K562 (cell line): Measurements from ENCODE around the gene SMC4. TPM values are rescaled to one million over a fixed set of nuclear protein-coding genes. Genes with fewer than 3 reads are reported as not detected.

Experiments used
- ATAC-seq: fragments of 200-7000 bp; cut with Tn5 transposase; 3 replicates; pipeline ENCODE4 v1.9.1; 2020; ENCODE audit warnings: moderate library complexity
- Bru-seq: library from RNA; stranded (reverse); fragments of 400-500 nt; gene quantifications from one replicate; lab custom pipeline; 2021; lab: Mats Ljungman, UMichigan
- BruChase-seq, 2 experiments: library from RNA; stranded (reverse); fragments of 400-500 nt; gene quantifications; one replicate each; lab custom pipeline; 2021; lab: Mats Ljungman, UMichigan
- BruUV-seq: library from RNA; stranded (reverse); fragments of 400-500 nt; replicated peaks from 2 replicates; lab custom pipeline; 2021; lab: Mats Ljungman, UMichigan
- CTCF ChIA-PET: fragments of 300-600 bp; formaldehyde crosslinking; extraction: SDS; loops from one replicate; lab custom pipeline; 2021; ENCODE audit warnings: low intra/inter-chr PET ratio; lab: Yijun Ruan, JAX
- POLR2A ChIA-PET: fragments of 300-600, 350-650 bp; sonication (Branson Sonifier 250); formaldehyde crosslinking; extraction: SDS; loops from one replicate; lab custom pipeline; 2021; ENCODE audit warnings: antibody characterized with exemption, inconsistent platforms; lab: Yijun Ruan, JAX
- DNase-seq, 4 experiments: peaks; one replicate each; pipeline versions ENCODE4 v3.0.0 to v3.0.0-alpha.2; 2011 to 2018; ENCODE audit warnings: low spot score in 3 of 4, mixed read lengths in 3 of 4; ENCODE audit errors: extremely low read depth in 1 of 4
- FAIRE-seq: peaks from 2 replicates; lab custom pipeline; 2011; peaks lifted over from hg19 to GRCh38; lab: Jason Lieb, UNC
- H2AFZ ChIP-seq: 2 replicates; pipeline ENCODE4 v1.6.0; 2011; ENCODE audit warnings: low read depth, low read length, control low read depth, inconsistent platforms
- H3K27ac ChIP-seq: fragments of 200-600 bp; 3 replicates; pipeline ENCODE4 v1.8.0; 2011; ENCODE audit warnings: low read depth, mild to moderate bottlenecking, control low read depth, inconsistent platforms, low read length, moderate library complexity, mixed read lengths; ENCODE audit errors: extremely low read depth
- H3K27me3 ChIP-seq, 2 experiments: fragments of 300-600 bp in 1 of 2; 2 replicates in 1 of 2; 3 replicates in 1 of 2; pipeline versions ENCODE4 v1.6.0 to v1.8.0; 2011; ENCODE audit warnings: inconsistent platforms in 2 of 2, low read length in 2 of 2, mild to moderate bottlenecking in 1 of 2, mixed read lengths in 1 of 2, moderate library complexity in 1 of 2; ENCODE audit not compliant: control insufficient read depth in 2 of 2, insufficient read depth in 2 of 2
- H3K36me3 ChIP-seq: fragments of 300-600 bp; 3 replicates; pipeline ENCODE4 v1.8.0; 2011; ENCODE audit warnings: mild to moderate bottlenecking, low read length, inconsistent platforms; ENCODE audit not compliant: control insufficient read depth, insufficient read depth
- H3K4me1 ChIP-seq, 2 experiments: fragments of 200-600 bp in 1 of 2; replicated peaks in 1 of 2; 2 replicates in 1 of 2; 3 replicates in 1 of 2; pipeline versions ENCODE4 v1.5.1 to v1.8.0; 2011; ENCODE audit warnings: inconsistent platforms in 2 of 2, low read length in 2 of 2, mild to moderate bottlenecking in 1 of 2, mixed read lengths in 1 of 2, moderate library complexity in 1 of 2; ENCODE audit not compliant: control insufficient read depth in 2 of 2, insufficient read depth in 2 of 2
- H3K4me2 ChIP-seq: 2 replicates; pipeline ENCODE4 v1.6.1; 2011; ENCODE audit warnings: low read length, control low read depth, inconsistent platforms, mixed read lengths; ENCODE audit not compliant: insufficient read depth
- H3K4me3 ChIP-seq: fragments of 200-600 bp; sonication (generic), shearing (Covaris generic); 2 replicates; pipeline ENCODE4 v1.5.1; 2016; ENCODE audit warnings: control low read depth, inconsistent platforms
- H3K79me2 ChIP-seq: fragments of 200-600 bp; 3 replicates; pipeline ENCODE4 v1.8.0; 2011; ENCODE audit warnings: low read length, inconsistent platforms; ENCODE audit not compliant: control insufficient read depth, insufficient read depth
- H3K9ac ChIP-seq, 2 experiments: 2 replicates each; pipeline versions ENCODE4 v1.6.0 to v1.6.1; 2011; ENCODE audit warnings: low read depth in 2 of 2, low read length in 2 of 2, control low read depth in 1 of 2, inconsistent platforms in 1 of 2, mild to moderate bottlenecking in 1 of 2, mixed read lengths in 1 of 2; ENCODE audit not compliant: insufficient read depth in 1 of 2
- H3K9me1 ChIP-seq: one replicate; pipeline ENCODE4 v1.6.0; 2011; ENCODE audit warnings: inconsistent platforms, mild to moderate bottlenecking, low read length, moderate library complexity; ENCODE audit not compliant: control insufficient read depth, insufficient read depth
- H3K9me3 ChIP-seq: replicated peaks from 2 replicates; pipeline ENCODE4 v1.5.1; 2011; ENCODE audit warnings: low read depth, low read length, inconsistent platforms; ENCODE audit not compliant: control insufficient read depth, insufficient read depth
- H4K20me1 ChIP-seq: replicated peaks from 2 replicates; pipeline ENCODE4 v1.6.1; 2011; ENCODE audit warnings: low read length, inconsistent platforms, mixed read lengths; ENCODE audit not compliant: control insufficient read depth, insufficient read depth
- CBX2 ChIP-seq: fragments of 200-600 bp; sonication (generic); IDR thresholded peaks from one replicate; pipeline ENCODE4 v1.6.1; 2012; ENCODE audit warnings: mild to moderate bottlenecking, low read length, inconsistent platforms; ENCODE audit not compliant: insufficient read depth, poor library complexity, severe bottlenecking
- CBX5 ChIP-seq: IDR thresholded peaks from 2 replicates; pipeline ENCODE4 v1.6.1; 2014; ENCODE audit warnings: low read depth, borderline replicate concordance
- HDAC1 ChIP-seq, 2 experiments: fragments of 450-650 bp; IDR thresholded peaks; 2 replicates each; pipeline ENCODE4 v1.6.1; 2016 to 2017; ENCODE audit warnings: inconsistent platforms in 1 of 2, mild to moderate bottlenecking in 1 of 2, moderate library complexity in 1 of 2
- NFIC ChIP-seq: fragments of 450-650 bp; IDR thresholded peaks from 2 replicates; pipeline ENCODE4 v1.6.1; 2017; ENCODE audit warnings: mild to moderate bottlenecking, inconsistent platforms
- NFRKB ChIP-seq: fragments of 450-650 bp; IDR thresholded peaks from 2 replicates; pipeline ENCODE4 v1.6.1; 2016; ENCODE audit warnings: low read depth
- ZHX1 ChIP-seq: fragments of 150-350 bp; conservative IDR thresholded peaks from 2 replicates; pipeline ENCODE4 v1.6.1; 2014; ENCODE audit warnings: low read length
- ZNF239 ChIP-seq: fragments of 250-450 bp; sonication (Bioruptor Pico); IDR thresholded peaks from 2 replicates; pipeline ENCODE4 v1.4.0; 2020; ENCODE audit warnings: mild to moderate bottlenecking
- WGBS: fragments of 100-300 bp; shearing (Covaris generic); methylation state at CpG from one replicate; pipeline ENCODE4 v1.1.6; 2016; ENCODE audit warnings: low coverage, mixed read lengths; ENCODE audit not compliant: insufficient coverage; ENCODE audit errors: missing lambda C conversion rate; 5-methylcytosine and 5-hydroxymethylcytosine counted together
- in situ Hi-C: fragments of 300-500 bp; cut with MboI; formaldehyde crosslinking; loops from 4 replicates; pipeline ENCODE4 v1.15.0; 2018; ENCODE audit warnings: inconsistent platforms, mixed read lengths
- intact Hi-C: fragments of 100-400 bp; cut with micrococcal nuclease; formaldehyde crosslinking; loops from 2 replicates; pipeline ENCODE4 v1.14.2; 2022
- long read RNA-seq, 3 experiments: library from polyadenylated mRNA in 2 of 3; library from RNA in 1 of 3; unstranded in 2 of 3; stranded (forward) in 1 of 3; transcript quantifications; one replicate each; pipeline ENCODE4 v2.0.0, GENCODE V29; 2019 to 2022
- polyA minus RNA-seq, 3 experiments: library from RNA; depleted of rRNA, polyadenylated mRNA; stranded (reverse); fragments of >200 nt; gene quantifications; 2 replicates each; pipeline ENCODE4 v1.2.3, GENCODE V29; 2011
- polyA plus RNA-seq, 8 experiments: library from polyadenylated mRNA; depleted of rRNA in 4 of 8; stranded (reverse) in 5 of 8; unstranded in 3 of 8; fragments of >200 nt; fragmentation: Nextera tagmentation in 2 of 8; fragmentation: Illumina TruSeq in 1 of 8; extraction: Ambion mirVana in 2 of 8; extraction: Trizol in 1 of 8; gene quantifications; 2 replicates each; pipeline versions ENCODE4 v1.2.1 to v1.2.3, GENCODE V29; 2011 to 2014; ENCODE audit warnings: inconsistent platforms in 1 of 8, missing spikeins in 1 of 8
- total RNA-seq, 7 experiments: library from RNA; depleted of rRNA in 6 of 7; stranded (reverse); fragments of >200 nt in 6 of 7; fragmentation: Illumina TruSeq in 2 of 7; extraction: Trizol in 2 of 7; gene quantifications; 2 replicates each; pipeline versions ENCODE4 v1.2.1 to v1.2.3, GENCODE V29; 2011 to 2021; ENCODE audit warnings: low replicate concordance in 1 of 7
- TF ChIP-seq, protein P1 (sequence below): sonication (generic); formaldehyde crosslinking; IDR thresholded peaks from 2 replicates; pipeline ENCODE4 v1.8.1; 2023; ENCODE audit warnings: mild to moderate bottlenecking, missing genetic modification reagents

SMC4 gene
- 157 and 734 TPM in 2 replicates for total RNA-seq (2011; cell fraction: chromatin; rRNA removed; ENCODE audit: low replicate concordance)
- 85.2 and 108 TPM in 2 replicates for total RNA-seq (2011; cell fraction: nucleolus; rRNA removed)
- total RNA-seq (2011; cell fraction: nucleoplasm; rRNA removed), result 165 and 177 TPM in 2 replicates
- total RNA-seq (2014; rRNA removed) (145 and 201 TPM in 2 replicates), total RNA-seq (2014; rRNA removed; fragmentation: Illumina TruSeq; extraction: Trizol) (271 and 309 TPM in 2 replicates), total RNA-seq (2015; rRNA removed; fragmentation: Illumina TruSeq; extraction: Trizol) (270 and 326 TPM in 2 replicates), total RNA-seq (2021) (162 and 176 TPM in 2 replicates), polyA plus RNA-seq (2011; rRNA removed) (98.2 and 136 TPM in 2 replicates), polyA plus RNA-seq (2014; fragmentation: Illumina TruSeq; extraction: Trizol) (233 and 347 TPM in 2 replicates), polyA plus RNA-seq (2014; fragmentation: Nextera tagmentation; extraction: Ambion mirVana) (100 to 1,000 TPM in 1 of 2 experiments, 10 to 100 TPM in 1; 87.9 to 105 TPM), polyA plus RNA-seq (2014; rRNA removed) (185 and 198 TPM in 2 replicates), polyA minus RNA-seq (2011; rRNA and poly(A)+ RNA removed) (113 and 150 TPM in 2 replicates), Bru-seq, nascent RNA (percentile 98 among the genes with signal in this experiment), BruChase-seq, experiment 1, labeled RNA remaining after a 2-hour chase (percentile 98 among the genes with signal in this experiment), BruChase-seq, experiment 2, labeled RNA remaining after a 6-hour chase (percentile 98 among the genes with signal in this experiment)
- 45.7 and 51.3 TPM in 2 replicates for polyA plus RNA-seq (2011; cell fraction: cytosol; rRNA removed)
- 207 and 208 TPM in 2 replicates for polyA plus RNA-seq (2011; cell fraction: nucleus; rRNA removed)
- polyA plus RNA-seq (2012), result 125 and 136 TPM in 2 replicates
- 38.2 and 42.8 TPM in 2 replicates for polyA minus RNA-seq (2011; cell fraction: cytosol; rRNA and poly(A)+ RNA removed)
- polyA minus RNA-seq (2011; cell fraction: nucleus; rRNA and poly(A)+ RNA removed), result 168 and 288 TPM in 2 replicates
- long read RNA-seq, experiment 1, full-length matches to known transcripts, result 10 of 314 reads
- long read RNA-seq, experiment 1, partial matches to known transcripts, result 182 of 314 reads
- long read RNA-seq, experiment 1, other reads (novel, unspliced or antisense), result 122 of 314 reads
- long read RNA-seq, experiment 2, full-length matches to known transcripts, result 5 of 98 reads
- long read RNA-seq, experiment 2, partial matches to known transcripts, result 89 of 98 reads
- long read RNA-seq, experiment 2, other reads (novel, unspliced or antisense), result 4 of 98 reads
- long read RNA-seq, experiment 3, partial matches to known transcripts, result 109 of 131 reads
- long read RNA-seq, experiment 3, other reads (novel, unspliced or antisense), result 22 of 131 reads

DNA sequence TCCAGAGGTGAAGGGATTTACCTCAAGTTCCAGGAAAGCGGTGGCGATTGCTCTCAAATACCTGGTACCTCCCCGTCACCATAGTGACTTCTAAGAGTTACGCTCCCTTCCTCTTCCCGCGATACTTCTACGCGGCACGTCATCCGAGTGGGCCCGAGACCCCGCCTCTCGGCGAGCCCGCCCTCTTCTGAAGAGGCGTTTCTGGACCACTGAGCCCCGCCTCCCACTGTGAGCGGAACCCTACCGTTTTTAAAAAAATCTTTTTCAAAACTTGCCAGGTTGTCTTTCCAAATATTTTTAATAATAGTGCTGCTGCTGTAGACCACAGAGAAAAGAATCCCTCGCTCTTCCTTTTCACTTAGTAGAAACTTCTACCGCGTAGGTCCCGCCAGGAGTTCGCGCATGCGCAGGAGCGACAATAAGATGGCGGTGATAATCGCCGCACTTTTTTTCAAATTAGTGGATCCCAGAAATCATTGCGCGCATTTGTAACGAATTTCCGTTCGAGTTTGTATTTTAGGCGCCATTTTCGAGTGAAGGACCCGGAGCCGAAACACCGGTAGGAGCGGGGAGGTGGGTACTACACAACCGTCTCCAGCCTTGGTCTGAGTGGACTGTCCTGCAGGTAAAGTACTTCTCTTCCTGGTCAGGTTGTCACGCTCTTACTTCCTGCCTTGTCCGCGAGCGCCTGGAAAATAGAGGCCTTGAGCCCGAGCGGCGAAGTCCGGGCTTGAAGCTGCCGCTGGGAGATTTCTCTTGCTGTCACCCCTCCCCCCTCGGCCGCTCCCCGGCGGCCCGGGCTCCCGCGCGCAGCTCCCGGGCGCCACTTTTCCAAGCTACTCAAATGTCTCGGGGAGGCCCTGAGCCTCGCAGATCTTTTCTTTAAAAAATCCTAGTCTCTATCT is at the start of gene SMC4, which contains the start of gene IFT80:
SMC4 (plus strand) TSS at position 526 of the 905 bp plus-strand sequence. CDS start 1,177 bp downstream, outside the sequence.
IFT80 (minus strand) TSS at position 101 of the 905 bp plus-strand sequence. CDS start 14,625 bp downstream, outside the sequence.
- FAIRE-seq (peak; percentile 89), ATAC-seq (peak; percentile 81), DNase-seq (peak; percentile 92 to 97 (median 94))
- under 1% methylated on average over 63 of the region's 63 CpGs for WGBS
- Histone ChIP-seq H3K4me3 (peak within 1 kb of the TSS; percentile 71), H3K4me2 (peak within 1 kb of the TSS; percentile 95), H3K9me1 (no peaks in the 10 kb centered on the region), H3K9ac (peak within 1 kb of the TSS; percentile 98 to 100), H3K9me3 (no peaks in the 10 kb centered on the region), H3K27ac (peak within 1 kb of the TSS; percentile 99), H3K36me3 (peaks cover 36% of the 10 kb centered on the region), H2AFZ (peak within 1 kb of the TSS; percentile 96), H3K27me3 (no peaks in the 10 kb centered on the region), H4K20me1 (peaks cover 30% of the 10 kb centered on the region), H3K4me1 (peaks cover 8 to 14% of the 10 kb centered on the region in 2 experiments), H3K79me2 (peaks cover 85% of the 10 kb centered on the region)
- in situ Hi-C loops (no loop called here), intact Hi-C loops (loop anchor here (5.0 kb wide), 2 partner anchors 67 to 172 kb away; partner anchors contain the start of gene C3orf80)
- ChIA-PET POLR2A (interaction anchor here (0.6 to 2.8 kb wide), 10 partner anchors 9 to 128 kb away, joined by 3 to 38 read pairs (median 3); partner anchors contain the start of gene TRIM59), CTCF (no interaction called here)
- TSS peak; percentile 43 for BruUV-seq
- no peak for TF ChIP-seq CBX5
- peak in 1 of 2 experiments; percentile 95; a peak in 2 of 4 replicates for TF ChIP-seq HDAC1 (IDR thresholded peaks at IDR 0.05)
- TF ChIP-seq NFRKB, result peak; percentile 94
- TF ChIP-seq, protein P1, sequence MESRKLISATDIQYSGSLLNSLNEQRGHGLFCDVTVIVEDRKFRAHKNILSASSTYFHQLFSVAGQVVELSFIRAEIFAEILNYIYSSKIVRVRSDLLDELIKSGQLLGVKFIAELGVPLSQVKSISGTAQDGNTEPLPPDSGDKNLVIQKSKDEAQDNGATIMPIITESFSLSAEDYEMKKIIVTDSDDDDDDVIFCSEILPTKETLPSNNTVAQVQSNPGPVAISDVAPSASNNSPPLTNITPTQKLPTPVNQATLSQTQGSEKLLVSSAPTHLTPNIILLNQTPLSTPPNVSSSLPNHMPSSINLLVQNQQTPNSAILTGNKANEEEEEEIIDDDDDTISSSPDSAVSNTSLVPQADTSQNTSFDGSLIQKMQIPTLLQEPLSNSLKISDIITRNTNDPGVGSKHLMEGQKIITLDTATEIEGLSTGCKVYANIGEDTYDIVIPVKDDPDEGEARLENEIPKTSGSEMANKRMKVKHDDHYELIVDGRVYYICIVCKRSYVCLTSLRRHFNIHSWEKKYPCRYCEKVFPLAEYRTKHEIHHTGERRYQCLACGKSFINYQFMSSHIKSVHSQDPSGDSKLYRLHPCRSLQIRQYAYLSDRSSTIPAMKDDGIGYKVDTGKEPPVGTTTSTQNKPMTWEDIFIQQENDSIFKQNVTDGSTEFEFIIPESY, result peak; percentile 22; the same call in 1 of the 2 replicates
- TF ChIP-seq NFIC, result peak; percentile 18; the same call in 1 of the 2 replicates
- TF ChIP-seq ZNF239 (CRISPR knock-in tag), result no peak
- TF ChIP-seq CBX2, result no peak
- TF ChIP-seq ZHX1, result peak; percentile 98
